ENCODE measurements around the gene COL21A1. TPM values are rescaled to one million over a fixed set of nuclear protein-coding genes. Genes with fewer than 3 reads are reported as not detected.

COL21A1 gene
- total and polyA plus RNA-seq, 5 experiments from 2014 or later = not detected

- no peaks in the 10 kb centered on the region for H3K36me3 Mint-ChIP-seq
- peaks cover 0 to 17% (median 5%) of the 10 kb centered on the region in 9 donors for H3K9me3 Mint-ChIP-seq
- H3K27ac Mint-ChIP-seq = no peak overlapping the region
- no peak overlapping the region for H3K4me3 Mint-ChIP-seq
- H3K27me3 Mint-ChIP-seq = no peaks in the 10 kb centered on the region
- POLR2A ChIA-PET = no interaction called here
- ATAC-seq = no peak
- DNase-seq = no peak
- H3K4me1 Mint-ChIP-seq = no peaks in the 10 kb centered on the region
Observed at GRCh38 chr6:56211724-56212123, 35.7 kb downstream of the COL21A1 start.

GRCh38 chr6:56204134-56204533, 43.2 kb downstream of the COL21A1 start:
- no peak for ATAC-seq

GRCh38 chr6:56199956-56200355, 47.4 kb downstream of the COL21A1 start:
- peaks cover 6 to 35% (median 15%) of the 10 kb centered on the region in 9 donors for H3K9me3 Mint-ChIP-seq
- no peaks in the 10 kb centered on the region for H3K27me3 Mint-ChIP-seq
- no peak overlapping the region for H3K4me3 Mint-ChIP-seq
- H3K36me3 Mint-ChIP-seq = peaks cover 0 to 9% (median 0%) of the 10 kb centered on the region in 3 donors
- no peak overlapping the region for H3K27ac Mint-ChIP-seq
- ATAC-seq (no peak), DNase-seq (no peak)
- POLR2A ChIA-PET = no interaction called here
- H3K4me1 Mint-ChIP-seq = no peaks in the 10 kb centered on the region

More at GRCh38 chr6:56204134-56204533, 43.2 kb downstream of the COL21A1 start:
- peaks cover 0 to 9% (median 0%) of the 10 kb centered on the region in 3 donors for H3K36me3 Mint-ChIP-seq
- H3K4me3 Mint-ChIP-seq = no peak overlapping the region
- POLR2A ChIA-PET = no interaction called here
- H3K27ac Mint-ChIP-seq = no peak overlapping the region
- H3K9me3 Mint-ChIP-seq = peaks cover 0 to 43% (median 18%) of the 10 kb centered on the region in 9 donors
- H3K4me1 Mint-ChIP-seq = no peaks in the 10 kb centered on the region
- DNase-seq = no peak
- H3K27me3 Mint-ChIP-seq = peaks cover 0 to 5% (median 0%) of the 10 kb centered on the region in 5 donors

- DNase-seq (no peak), ATAC-seq (no peak)
- H3K4me1 Mint-ChIP-seq = no peaks in the 10 kb centered on the region
- H3K27me3 Mint-ChIP-seq = no peaks in the 10 kb centered on the region
- POLR2A ChIA-PET = no interaction called here
- H3K36me3 Mint-ChIP-seq = peaks cover 0 to 4% (median 0%) of the 10 kb centered on the region in 3 donors
- H3K27ac Mint-ChIP-seq = no peak overlapping the region
- H3K9me3 Mint-ChIP-seq = peaks cover 8 to 41% (median 20%) of the 10 kb centered on the region in 9 donors
- H3K4me3 Mint-ChIP-seq = no peak overlapping the region
Observed at GRCh38 chr6:56193846-56194245, 53.5 kb downstream of the COL21A1 start.

GRCh38 chr6:56188429-56188828, 59.0 kb downstream of the COL21A1 start:
- peaks cover 0 to 4% (median 0%) of the 10 kb centered on the region in 3 donors for H3K36me3 Mint-ChIP-seq
- peaks cover 0 to 33% (median 14%) of the 10 kb centered on the region in 9 donors for H3K9me3 Mint-ChIP-seq
- no peak overlapping the region for H3K4me3 Mint-ChIP-seq
- H3K4me1 Mint-ChIP-seq = no peaks in the 10 kb centered on the region
- POLR2A ChIA-PET = no interaction called here
- no peak for DNase-seq
- no peaks in the 10 kb centered on the region for H3K27me3 Mint-ChIP-seq
- no peak overlapping the region for H3K27ac Mint-ChIP-seq
- no peak for ATAC-seq

GRCh38 chr6:56187686-56188085, 59.7 kb downstream of the COL21A1 start:
- POLR2A ChIA-PET = no interaction called here
- Mint-ChIP-seq H3K9me3 (peaks cover 0 to 33% (median 14%) of the 10 kb centered on the region in 9 donors), H3K27me3 (no peaks in the 10 kb centered on the region), H3K4me1 (no peaks in the 10 kb centered on the region), H3K27ac (no peak overlapping the region), H3K36me3 (peaks cover 0 to 4% (median 0%) of the 10 kb centered on the region in 3 donors), H3K4me3 (no peak overlapping the region)
- ATAC-seq (no peak), DNase-seq (no peak)

- Mint-ChIP-seq H3K4me3 (no peak overlapping the region), H3K9me3 (peaks cover 11 to 51% (median 30%) of the 10 kb centered on the region in 9 donors), H3K4me1 (no peaks in the 10 kb centered on the region), H3K27me3 (no peaks in the 10 kb centered on the region), H3K36me3 (peaks cover 0 to 9% (median 0%) of the 10 kb centered on the region in 3 donors), H3K27ac (no peak overlapping the region)
- POLR2A ChIA-PET = no interaction called here
- ATAC-seq (no peak), DNase-seq (no peak)
Observed at GRCh38 chr6:56176741-56177140, 70.6 kb downstream of the COL21A1 start.

GRCh38 chr6:56173228-56173627, 74.2 kb downstream of the COL21A1 start:
- POLR2A ChIA-PET = no interaction called here
- Mint-ChIP-seq H3K27me3 (no peaks in the 10 kb centered on the region), H3K36me3 (peaks cover 0 to 11% (median 0%) of the 10 kb centered on the region in 3 donors), H3K9me3 (peaks cover 14 to 70% (median 34%) of the 10 kb centered on the region in 9 donors), H3K27ac (no peak overlapping the region), H3K4me1 (no peaks in the 10 kb centered on the region), H3K4me3 (no peak overlapping the region)
- ATAC-seq (no peak), DNase-seq (no peak)

GRCh38 chr6:56172144-56172543, 75.2 kb downstream of the COL21A1 start:
- ATAC-seq = no peak
- no peaks in the 10 kb centered on the region for H3K27me3 Mint-ChIP-seq
- H3K4me3 Mint-ChIP-seq = no peak overlapping the region
- H3K36me3 Mint-ChIP-seq = peaks cover 0 to 11% (median 0%) of the 10 kb centered on the region in 3 donors
- H3K27ac Mint-ChIP-seq = no peak overlapping the region
- POLR2A ChIA-PET = no interaction called here
- no peaks in the 10 kb centered on the region for H3K4me1 Mint-ChIP-seq
- no peak for DNase-seq
- H3K9me3 Mint-ChIP-seq = peaks cover 14 to 74% (median 34%) of the 10 kb centered on the region in 9 donors

- H3K36me3 Mint-ChIP-seq = peaks cover 0 to 11% (median 0%) of the 10 kb centered on the region in 3 donors
- ATAC-seq (no peak), DNase-seq (no peak)
- no peak overlapping the region for H3K4me3 Mint-ChIP-seq
- peaks cover 9 to 50% (median 25%) of the 10 kb centered on the region in 9 donors for H3K9me3 Mint-ChIP-seq
- H3K27ac Mint-ChIP-seq = no peak overlapping the region
- H3K4me1 Mint-ChIP-seq = no peaks in the 10 kb centered on the region
- POLR2A ChIA-PET = no interaction called here
- no peaks in the 10 kb centered on the region for H3K27me3 Mint-ChIP-seq
Observed at GRCh38 chr6:56169366-56169765, 78.0 kb downstream of the COL21A1 start.

- POLR2A ChIA-PET = no interaction called here
Observed at GRCh38 chr6:56168596-56168995, 78.8 kb downstream of the COL21A1 start.

GRCh38 chr6:56162081-56162480, 85.3 kb downstream of the COL21A1 start:
- Mint-ChIP-seq H3K36me3 (no peaks in the 10 kb centered on the region), H3K27me3 (no peaks in the 10 kb centered on the region), H3K4me3 (no peak overlapping the region), H3K4me1 (no peaks in the 10 kb centered on the region), H3K9me3 (peaks cover 0 to 6% (median 0%) of the 10 kb centered on the region in 9 donors), H3K27ac (no peak overlapping the region)
- POLR2A ChIA-PET = no interaction called here
- ATAC-seq (no peak), DNase-seq (no peak)

More at GRCh38 chr6:56168596-56168995, 78.8 kb downstream of the COL21A1 start:
- Mint-ChIP-seq H3K27ac (no peak overlapping the region), H3K4me3 (no peak overlapping the region), H3K36me3 (peaks cover 0 to 11% (median 0%) of the 10 kb centered on the region in 3 donors), H3K27me3 (no peaks in the 10 kb centered on the region), H3K9me3 (peaks cover 9 to 42% (median 21%) of the 10 kb centered on the region in 9 donors), H3K4me1 (no peaks in the 10 kb centered on the region)
- DNase-seq (no peak), ATAC-seq (no peak)

- no peak overlapping the region for H3K27ac Mint-ChIP-seq
- ATAC-seq (no peak), DNase-seq (no peak)
- POLR2A ChIA-PET = no interaction called here
- no peaks in the 10 kb centered on the region for H3K36me3 Mint-ChIP-seq
- no peaks in the 10 kb centered on the region for H3K27me3 Mint-ChIP-seq
- H3K4me1 Mint-ChIP-seq = no peaks in the 10 kb centered on the region
- H3K9me3 Mint-ChIP-seq = peaks cover 0 to 14% (median 2%) of the 10 kb centered on the region in 9 donors
- H3K4me3 Mint-ChIP-seq = no peak overlapping the region
Observed at GRCh38 chr6:56160489-56160888, 86.9 kb downstream of the COL21A1 start.

GRCh38 chr6:56158571-56158970, 88.8 kb downstream of the COL21A1 start:
- Mint-ChIP-seq H3K27me3 (no peaks in the 10 kb centered on the region), H3K27ac (no peak overlapping the region), H3K4me3 (no peak overlapping the region), H3K4me1 (no peaks in the 10 kb centered on the region), H3K9me3 (peaks cover 2 to 33% (median 15%) of the 10 kb centered on the region in 9 donors), H3K36me3 (peaks cover 0 to 8% (median 0%) of the 10 kb centered on the region in 3 donors)
- POLR2A ChIA-PET = no interaction called here
- no peak for DNase-seq
- no peak for ATAC-seq
